Measurements from ENCODE around the gene SMPDL3A. TPM values are rescaled to one million over a fixed set of nuclear protein-coding genes. Genes with fewer than 3 reads are reported as not detected.

SMPDL3A gene
- total RNA-seq, 1 experiment from 2014 or later, result 1.8 TPM

DNA sequence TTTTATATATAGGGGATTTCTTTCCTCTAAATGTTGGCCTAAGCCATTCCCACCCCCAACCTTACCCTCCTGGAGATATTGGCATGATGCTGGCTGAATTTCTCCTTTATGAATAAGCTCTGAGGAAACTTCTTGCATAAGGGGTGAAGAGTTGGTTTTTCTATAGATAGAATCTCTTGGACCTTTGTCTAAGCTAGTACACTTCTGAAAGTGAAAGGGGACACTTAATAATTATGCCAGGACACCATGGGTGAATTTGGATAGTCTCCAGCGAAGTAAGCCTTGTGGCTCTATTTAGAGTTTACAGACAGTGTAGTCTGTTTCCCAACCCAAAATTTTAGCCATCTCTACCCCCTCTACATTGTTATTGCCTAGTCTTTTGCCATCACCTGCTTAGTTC lies 36.6 kb upstream of the SMPDL3A start:
- H3K9me3 ChIP-seq (ENCODE audit: control insufficient read depth, insufficient read depth, low read depth, low read length), result no peaks in the 10 kb centered on the region
- POLR2A ChIA-PET, result no interaction called here
- H3K36me3 ChIP-seq (ENCODE audit: control insufficient read depth, insufficient read depth, low read length), result no peaks in the 10 kb centered on the region
- CTCF ChIA-PET, result no interaction called here
- no peaks in the 10 kb centered on the region for H3K27me3 ChIP-seq (ENCODE audit: control insufficient read depth, insufficient read depth, low read length)
- DNase-seq (ENCODE audit: low read depth, low spot score) (no peak), ATAC-seq (no peak)
- TF ChIP-seq, protein P1, sequence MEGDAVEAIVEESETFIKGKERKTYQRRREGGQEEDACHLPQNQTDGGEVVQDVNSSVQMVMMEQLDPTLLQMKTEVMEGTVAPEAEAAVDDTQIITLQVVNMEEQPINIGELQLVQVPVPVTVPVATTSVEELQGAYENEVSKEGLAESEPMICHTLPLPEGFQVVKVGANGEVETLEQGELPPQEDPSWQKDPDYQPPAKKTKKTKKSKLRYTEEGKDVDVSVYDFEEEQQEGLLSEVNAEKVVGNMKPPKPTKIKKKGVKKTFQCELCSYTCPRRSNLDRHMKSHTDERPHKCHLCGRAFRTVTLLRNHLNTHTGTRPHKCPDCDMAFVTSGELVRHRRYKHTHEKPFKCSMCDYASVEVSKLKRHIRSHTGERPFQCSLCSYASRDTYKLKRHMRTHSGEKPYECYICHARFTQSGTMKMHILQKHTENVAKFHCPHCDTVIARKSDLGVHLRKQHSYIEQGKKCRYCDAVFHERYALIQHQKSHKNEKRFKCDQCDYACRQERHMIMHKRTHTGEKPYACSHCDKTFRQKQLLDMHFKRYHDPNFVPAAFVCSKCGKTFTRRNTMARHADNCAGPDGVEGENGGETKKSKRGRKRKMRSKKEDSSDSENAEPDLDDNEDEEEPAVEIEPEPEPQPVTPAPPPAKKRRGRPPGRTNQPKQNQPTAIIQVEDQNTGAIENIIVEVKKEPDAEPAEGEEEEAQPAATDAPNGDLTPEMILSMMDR (IDR thresholded peaks at IDR 0.05), result no peak
- TF ChIP-seq POLR2AphosphoS5 (IDR thresholded peaks at IDR 0.05; ENCODE audit: low read depth, low read length) (no peak), SIN3A (IDR thresholded peaks at IDR 0.05; ENCODE audit: borderline replicate concordance, insufficient read depth, low read depth, low read length) (no peak), TCF7L2 (IDR thresholded peaks at IDR 0.05; ENCODE audit: low read depth, low read length) (no peak)
- TF ChIP-seq, protein P2, sequence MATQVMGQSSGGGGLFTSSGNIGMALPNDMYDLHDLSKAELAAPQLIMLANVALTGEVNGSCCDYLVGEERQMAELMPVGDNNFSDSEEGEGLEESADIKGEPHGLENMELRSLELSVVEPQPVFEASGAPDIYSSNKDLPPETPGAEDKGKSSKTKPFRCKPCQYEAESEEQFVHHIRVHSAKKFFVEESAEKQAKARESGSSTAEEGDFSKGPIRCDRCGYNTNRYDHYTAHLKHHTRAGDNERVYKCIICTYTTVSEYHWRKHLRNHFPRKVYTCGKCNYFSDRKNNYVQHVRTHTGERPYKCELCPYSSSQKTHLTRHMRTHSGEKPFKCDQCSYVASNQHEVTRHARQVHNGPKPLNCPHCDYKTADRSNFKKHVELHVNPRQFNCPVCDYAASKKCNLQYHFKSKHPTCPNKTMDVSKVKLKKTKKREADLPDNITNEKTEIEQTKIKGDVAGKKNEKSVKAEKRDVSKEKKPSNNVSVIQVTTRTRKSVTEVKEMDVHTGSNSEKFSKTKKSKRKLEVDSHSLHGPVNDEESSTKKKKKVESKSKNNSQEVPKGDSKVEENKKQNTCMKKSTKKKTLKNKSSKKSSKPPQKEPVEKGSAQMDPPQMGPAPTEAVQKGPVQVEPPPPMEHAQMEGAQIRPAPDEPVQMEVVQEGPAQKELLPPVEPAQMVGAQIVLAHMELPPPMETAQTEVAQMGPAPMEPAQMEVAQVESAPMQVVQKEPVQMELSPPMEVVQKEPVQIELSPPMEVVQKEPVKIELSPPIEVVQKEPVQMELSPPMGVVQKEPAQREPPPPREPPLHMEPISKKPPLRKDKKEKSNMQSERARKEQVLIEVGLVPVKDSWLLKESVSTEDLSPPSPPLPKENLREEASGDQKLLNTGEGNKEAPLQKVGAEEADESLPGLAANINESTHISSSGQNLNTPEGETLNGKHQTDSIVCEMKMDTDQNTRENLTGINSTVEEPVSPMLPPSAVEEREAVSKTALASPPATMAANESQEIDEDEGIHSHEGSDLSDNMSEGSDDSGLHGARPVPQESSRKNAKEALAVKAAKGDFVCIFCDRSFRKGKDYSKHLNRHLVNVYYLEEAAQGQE (IDR thresholded peaks at IDR 0.05; ENCODE audit: insufficient read depth in 1 of 2, low read depth in 2 of 2, low read length in 1 of 2), result no peak
- no peak overlapping the region for H3K27ac ChIP-seq (ENCODE audit: low read length)
- BruUV-seq (replicated peaks), result no TSS peak
- no peak overlapping the region for H3K4me3 ChIP-seq (ENCODE audit: low read depth in 2 of 2, low read length in 2 of 2)
- in situ Hi-C loops (cut with HindIII; ENCODE audit: low pct_unique_long_range_greater_than_20kb, low sequenced_read_pairs) (no loop called here), intact Hi-C loops (cut with micrococcal nuclease; ENCODE audit: unreplicated experiment) (no loop called here)
- no peaks in the 10 kb centered on the region for H3K4me1 ChIP-seq (ENCODE audit: control insufficient read depth, insufficient read depth, low read length)

- no peaks in the 10 kb centered on the region for H3K36me3 ChIP-seq (ENCODE audit: control insufficient read depth, insufficient read depth, low read length)
- no peak overlapping the region for H3K27ac ChIP-seq (ENCODE audit: low read length)
- BruUV-seq (replicated peaks), result no TSS peak
- POLR2A ChIA-PET, result no interaction called here
- intact Hi-C loops (cut with micrococcal nuclease; ENCODE audit: unreplicated experiment), result no loop called here
- no peak for ATAC-seq
- in situ Hi-C loops (cut with HindIII; ENCODE audit: low pct_unique_long_range_greater_than_20kb, low sequenced_read_pairs), result no loop called here
- TF ChIP-seq SIN3A (IDR thresholded peaks at IDR 0.05; ENCODE audit: borderline replicate concordance, insufficient read depth, low read depth, low read length), result no peak
- H3K4me1 ChIP-seq (ENCODE audit: control insufficient read depth, insufficient read depth, low read length), result no peaks in the 10 kb centered on the region
- H3K27me3 ChIP-seq (ENCODE audit: control insufficient read depth, insufficient read depth, low read length), result no peaks in the 10 kb centered on the region
- CTCF ChIA-PET, result no interaction called here
- H3K4me3 ChIP-seq (ENCODE audit: low read depth in 2 of 2, low read length in 2 of 2), result peak overlapping the region in 1 of 2 experiments; percentile 17; a peak in 1 of 4 replicates
- H3K9me3 ChIP-seq (ENCODE audit: control insufficient read depth, insufficient read depth, low read depth, low read length), result no peaks in the 10 kb centered on the region
- DNase-seq (ENCODE audit: low read depth, low spot score), result no peak
Observed at GRCh38 chr6:122753000-122753687, 35.9 kb upstream of the SMPDL3A start.

DNA sequence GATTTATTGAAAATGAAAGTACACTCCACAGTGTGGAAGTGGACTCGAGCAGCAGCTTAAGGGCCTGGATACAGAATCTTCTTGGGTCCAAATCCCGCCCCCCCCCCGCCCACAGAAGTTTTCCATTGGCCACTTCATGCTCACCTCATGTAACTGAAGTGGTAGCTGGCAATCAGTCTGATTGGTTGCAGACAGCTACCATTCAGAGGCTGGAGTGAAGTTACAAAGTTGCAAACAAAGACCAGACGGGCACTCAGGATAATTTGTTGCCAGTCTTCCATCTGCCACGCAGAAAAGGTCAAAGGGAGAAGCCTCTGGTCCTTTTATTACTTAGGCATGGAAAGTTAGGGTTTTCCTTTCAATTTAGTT lies 35.4 kb upstream of the SMPDL3A start:
- intact Hi-C loops (cut with micrococcal nuclease; ENCODE audit: unreplicated experiment), result no loop called here
- DNase-seq (ENCODE audit: low read depth, low spot score), result no peak
- Histone ChIP-seq H3K4me1 (ENCODE audit: control insufficient read depth, insufficient read depth, low read length) (no peaks in the 10 kb centered on the region), H3K27ac (ENCODE audit: low read length) (no peak overlapping the region), H3K4me3 (ENCODE audit: low read depth in 2 of 2, low read length in 2 of 2) (peak overlapping the region in 1 of 2 experiments; percentile 17; a peak in 2 of 4 replicates), H3K9me3 (ENCODE audit: control insufficient read depth, insufficient read depth, low read depth, low read length) (no peaks in the 10 kb centered on the region), H3K36me3 (ENCODE audit: control insufficient read depth, insufficient read depth, low read length) (no peaks in the 10 kb centered on the region), H3K27me3 (ENCODE audit: control insufficient read depth, insufficient read depth, low read length) (no peaks in the 10 kb centered on the region)
- BruUV-seq (replicated peaks), result no TSS peak
- ChIA-PET CTCF (no interaction called here), POLR2A (no interaction called here)
- ATAC-seq, result no peak
- no peak for TF ChIP-seq POLR2AphosphoS5 (IDR thresholded peaks at IDR 0.05; ENCODE audit: low read depth, low read length)
- TF ChIP-seq, protein P1 (IDR thresholded peaks at IDR 0.05), result no peak
- TF ChIP-seq, protein P2 (IDR thresholded peaks at IDR 0.05; ENCODE audit: insufficient read depth in 1 of 2, low read depth in 2 of 2, low read length in 1 of 2), result no peak
- TF ChIP-seq SIN3A (IDR thresholded peaks at IDR 0.05; ENCODE audit: borderline replicate concordance, insufficient read depth, low read depth, low read length), result no peak
- TF ChIP-seq TCF7L2 (IDR thresholded peaks at IDR 0.05; ENCODE audit: low read depth, low read length), result no peak
- in situ Hi-C loops (cut with HindIII; ENCODE audit: low pct_unique_long_range_greater_than_20kb, low sequenced_read_pairs), result no loop called here

Data from Panc1 (cell line).